Activated CD4-positive, alpha-beta T cell treated with anti-CD3 and anti-CD28 coated beads for 4 hours (primary cell): ENCODE data around the gene TTC39C.
"Not testable (repeated sequence)": the region's sequence is repeated elsewhere in the genome, so short reads cannot be mapped to it uniquely, and the experiment has no call there.

ENCODE experiments used
- DNase-seq, 2 donors: peaks; one replicate each; pipeline ENCODE4 v3.0.0-alpha.2; 2020

The TTC39C gene

GRCh38 chr18:24138789-24139616, 124.4 kb downstream of the TTC39C start, which contains the start of gene CABYR:
CABYR (plus strand) TSS chr18:24139062; CDS start chr18:24143115, 4,053 bp downstream.
- peak; percentile 69 to 71 for DNase-seq

GRCh38 chr18:24140697-24141096, 126.1 kb downstream of the TTC39C start:
- no peak for DNase-seq

GRCh38 chr18:24142376-24142775, 127.8 kb downstream of the TTC39C start:
- no peak for DNase-seq

- not testable (repeated sequence) for DNase-seq
These were observed 135.0 kb downstream of the TTC39C start for GRCh38 chr18:24149591-24149990.

- DNase-seq: no peak
These were observed 138.8 kb downstream of the TTC39C start for GRCh38 chr18:24153397-24153796.

GRCh38 chr18:24157855-24158254, 143.3 kb downstream of the TTC39C start:
- no peak for DNase-seq

GRCh38 chr18:24160086-24160485, 145.5 kb downstream of the TTC39C start:
- DNase-seq: no peak

- DNase-seq: no peak
These were observed 146.8 kb downstream of the TTC39C start for GRCh38 chr18:24161304-24161703.

- DNase-seq: no peak
These were observed 153.9 kb downstream of the TTC39C start for GRCh38 chr18:24168496-24168895.

GRCh38 chr18:24170360-24170759, 155.8 kb downstream of the TTC39C start:
- DNase-seq: no peak

GRCh38 chr18:24173997-24174396, 159.4 kb downstream of the TTC39C start:
- no peak for DNase-seq

- DNase-seq: peak; percentile 9 to 12
These were observed 162.3 kb downstream of the TTC39C start for GRCh38 chr18:24176727-24177416.

GRCh38 chr18:24177499-24178133, 163.1 kb downstream of the TTC39C start:
- no peak for DNase-seq

- DNase-seq: no peak
These were observed 165.5 kb downstream of the TTC39C start for GRCh38 chr18:24180048-24180447.

- DNase-seq: no peak
These were observed 167.3 kb downstream of the TTC39C start for GRCh38 chr18:24181806-24182205.
